GM19351 (cell line): ENCODE measurements around the gene CD24.
"Not testable (repeated sequence)": the region's sequence is repeated elsewhere in the genome, so short reads cannot be mapped to it uniquely, and the experiment has no call there.

Experiments used
- ATAC-seq: cut with Tn5 transposase; IDR thresholded peaks from one replicate; pipeline ENCODE4 v1.9.1; 2021; ENCODE audit warnings: mild to moderate bottlenecking, moderate library complexity; ENCODE audit not compliant: unreplicated experiment

The CD24 gene, protein sequence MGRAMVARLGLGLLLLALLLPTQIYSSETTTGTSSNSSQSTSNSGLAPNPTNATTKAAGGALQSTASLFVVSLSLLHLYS

DNA sequence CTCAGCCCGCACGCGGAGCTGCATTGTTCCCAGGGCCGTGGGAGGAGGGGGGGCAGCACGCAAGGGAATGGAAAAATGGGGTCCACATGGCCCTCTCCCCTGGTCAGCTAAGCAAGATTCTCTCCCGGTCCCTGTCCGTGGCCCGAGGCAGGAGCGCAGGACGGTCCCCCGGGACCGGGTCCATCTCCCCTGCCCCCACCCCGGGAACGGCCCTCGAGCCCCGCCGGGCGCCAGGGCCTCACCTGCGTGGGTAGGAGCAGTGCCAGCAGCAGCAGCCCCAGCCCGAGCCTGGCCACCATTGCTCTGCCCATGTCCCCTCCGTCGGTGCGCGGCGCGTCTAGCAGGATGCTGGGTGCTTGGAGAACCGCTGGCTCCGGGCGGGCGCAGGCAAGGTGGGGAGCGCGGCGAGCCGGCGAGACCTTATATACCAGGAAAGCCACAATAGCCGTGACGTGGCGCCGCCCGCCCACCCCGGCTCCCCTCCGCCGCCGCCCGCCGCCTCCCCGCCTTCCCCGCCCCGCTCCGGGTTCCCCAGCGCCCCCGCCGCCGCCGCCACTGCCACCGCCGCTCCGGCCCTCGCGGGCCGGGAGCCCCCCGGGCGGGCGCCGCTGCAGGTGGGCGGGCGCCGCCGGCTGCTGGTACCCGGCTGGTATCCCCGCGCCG lies at the start of gene CD24:
CD24 (minus strand) TSS at position 394 of the 663 bp plus-strand sequence; CDS start at position 311, 83 bp downstream.
- peak; percentile 25 for ATAC-seq

GRCh38 chr6:107021446-107022185 lies 47.1 kb upstream of the CD24 start:
- no peak for ATAC-seq

DNA sequence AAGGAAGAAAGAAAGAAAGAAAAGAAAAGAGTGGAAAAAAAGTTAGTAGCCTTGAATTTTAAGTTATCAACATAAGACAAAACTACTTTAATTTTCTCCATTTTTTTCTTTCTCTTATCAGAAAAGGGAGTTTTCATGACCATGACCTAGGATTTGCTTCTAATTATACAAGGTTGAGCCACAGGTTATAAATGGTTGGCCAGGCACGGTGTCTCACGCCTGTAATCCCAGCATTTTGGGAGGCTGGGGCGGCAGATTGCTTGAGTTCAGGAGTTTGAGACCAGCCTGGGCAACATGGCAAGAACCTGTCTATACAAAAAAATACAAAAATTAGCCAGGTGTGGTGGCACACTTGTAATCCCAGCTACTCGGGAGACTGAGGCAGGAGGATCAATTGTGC lies 45.7 kb upstream of the CD24 start:
- no peak for ATAC-seq

DNA sequence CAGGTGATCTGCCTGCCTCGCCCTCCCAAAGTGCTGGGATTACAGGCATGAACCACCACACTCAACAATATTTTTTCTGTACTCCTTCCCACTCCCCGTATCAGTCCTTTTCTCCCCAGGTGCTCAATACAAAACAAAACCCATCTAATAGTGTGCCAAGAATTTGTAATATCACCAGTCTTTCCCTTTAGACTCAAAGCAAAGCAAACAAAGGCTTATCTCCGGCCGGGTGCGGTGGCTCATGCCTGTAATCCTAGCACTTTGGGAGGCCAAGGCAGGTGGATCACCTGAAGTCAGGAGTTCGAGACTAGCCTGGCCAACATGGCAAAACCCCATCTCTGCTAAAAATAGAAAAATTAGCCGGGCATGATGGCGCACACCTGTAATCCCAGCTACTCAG lies 45.1 kb upstream of the CD24 start:
- ATAC-seq, result not testable (repeated sequence)

DNA sequence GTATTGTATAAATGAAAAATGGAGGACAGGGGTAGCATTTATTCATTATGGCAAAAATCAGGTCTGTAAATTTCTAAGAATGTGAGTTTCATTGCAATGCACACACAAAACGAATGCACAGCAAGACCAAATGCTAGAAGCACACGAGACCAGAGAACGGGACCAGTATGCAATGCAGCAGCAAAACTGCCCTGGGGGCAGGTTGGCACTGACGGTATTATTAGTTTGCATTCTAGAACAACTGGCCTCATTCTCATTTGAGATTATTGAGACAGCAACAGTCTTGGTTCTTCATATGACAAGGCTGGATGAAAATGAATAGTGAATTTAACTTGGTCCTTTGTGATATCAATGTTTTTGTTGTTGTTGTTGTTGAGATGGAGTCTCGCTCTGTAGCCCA lies 44.5 kb upstream of the CD24 start:
- no peak for ATAC-seq

GRCh38 chr6:107009499-107009898 lies 35.0 kb upstream of the CD24 start:
- no peak for ATAC-seq

DNA sequence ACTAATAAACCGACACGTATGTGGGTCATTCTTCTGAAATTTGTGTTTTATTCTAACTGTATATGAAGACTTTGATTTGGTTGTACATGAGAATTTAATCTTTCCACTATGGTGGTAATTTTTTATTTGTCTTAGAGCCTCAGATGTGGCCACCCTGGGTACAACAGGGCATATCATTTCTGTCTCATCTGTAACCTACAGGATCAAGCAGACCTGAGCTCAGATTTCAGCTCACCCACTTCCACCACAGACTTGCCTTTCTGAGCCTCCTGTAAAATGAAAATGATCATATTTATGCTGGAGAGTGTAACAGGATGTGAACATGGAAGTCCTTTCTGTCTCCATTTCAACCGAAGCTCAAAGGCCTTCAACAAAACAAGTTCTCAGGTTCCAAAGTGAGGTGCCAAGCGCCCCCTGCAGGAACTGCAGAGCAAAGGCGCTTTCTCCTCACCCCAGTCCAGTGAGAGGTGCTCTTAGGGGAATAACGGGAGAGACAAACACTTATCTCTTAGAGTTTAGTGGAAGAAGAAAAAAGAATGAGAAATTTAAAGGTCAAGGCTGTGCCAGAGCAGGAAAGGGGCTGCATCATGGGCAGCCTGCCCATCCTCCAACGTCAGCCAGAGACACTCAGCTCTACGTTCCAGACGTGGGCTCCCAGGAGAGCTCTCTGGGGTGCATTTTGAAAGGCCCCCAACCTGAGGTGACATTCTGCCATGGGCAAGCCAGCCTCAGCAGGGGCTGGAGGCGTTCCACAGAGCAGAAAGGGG lies 23.0 kb upstream of the CD24 start:
- ATAC-seq, result peak; percentile 57

GRCh38 chr6:106995640-106996039 lies 21.1 kb upstream of the CD24 start:
- ATAC-seq, result no peak

DNA sequence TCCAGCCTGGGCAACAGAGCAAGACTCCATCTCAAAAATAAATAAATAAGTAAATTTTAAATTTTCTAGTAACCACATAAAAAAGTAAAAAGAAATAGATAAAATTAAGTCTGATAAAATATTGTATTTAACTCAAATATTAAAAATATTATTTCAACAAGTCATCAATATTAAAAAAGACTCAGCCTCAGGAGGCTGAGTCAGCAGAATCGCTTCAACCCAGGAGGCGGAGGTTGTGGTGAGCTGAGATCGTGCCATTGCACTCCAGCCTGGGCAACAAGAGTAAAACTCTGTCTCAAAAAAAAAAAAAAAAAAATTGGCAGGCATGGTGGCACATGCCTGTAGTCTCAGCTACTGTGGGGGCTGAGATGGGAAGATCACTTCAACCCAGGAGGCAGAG lies 15.2 kb upstream of the CD24 start:
- ATAC-seq, result not testable (repeated sequence)

DNA sequence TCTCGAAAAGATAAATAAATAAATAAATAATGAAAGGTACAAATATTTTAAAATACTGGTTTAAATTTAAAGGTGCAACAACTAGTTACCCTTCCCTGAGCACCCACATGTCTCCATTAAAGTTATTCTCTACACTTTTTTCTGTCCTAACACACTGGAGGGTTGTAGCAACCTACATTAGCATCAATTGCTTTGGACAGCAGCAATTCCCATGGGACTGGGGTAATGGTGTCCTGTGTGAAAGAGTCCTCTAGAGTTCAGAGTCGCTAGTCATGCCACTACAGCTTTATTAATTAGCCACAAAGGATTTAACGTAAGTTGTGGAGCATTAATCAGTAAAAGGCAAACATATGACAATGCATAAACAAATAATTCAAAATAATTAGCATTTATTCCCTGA lies 14.1 kb upstream of the CD24 start:
- ATAC-seq, result no peak

GRCh38 chr6:106981926-106982325 lies 7.4 kb upstream of the CD24 start:
- ATAC-seq, result no peak

- no peak for ATAC-seq
Observed at GRCh38 chr6:106980926-106981325, 6.4 kb upstream of the CD24 start.

- no peak for ATAC-seq
Observed at GRCh38 chr6:106979435-106979884, 4.9 kb upstream of the CD24 start.

- no peak for ATAC-seq
Observed at GRCh38 chr6:106977246-106977645, 2.7 kb upstream of the CD24 start.

GRCh38 chr6:106976270-106976669 lies 1.7 kb upstream of the CD24 start:
- no peak for ATAC-seq

DNA sequence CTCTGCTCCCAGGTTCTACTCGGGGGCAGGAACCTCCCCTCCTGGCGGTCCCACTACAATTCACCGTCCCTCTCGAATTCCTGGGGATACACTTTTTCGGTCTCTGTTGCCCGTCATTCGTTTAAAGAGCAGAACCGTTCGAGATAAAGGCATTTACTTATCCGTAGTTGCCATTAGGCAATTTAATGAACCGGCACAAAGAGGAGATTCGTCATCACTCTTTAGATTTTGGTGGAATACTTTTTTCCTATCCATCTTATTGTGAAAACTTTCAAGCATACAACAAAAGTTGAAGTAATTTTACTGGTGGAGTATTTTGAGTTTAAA lies 1.2 kb upstream of the CD24 start:
- ATAC-seq, result no peak

- peak; percentile 58 for ATAC-seq
Observed at GRCh38 chr6:106974999-106975737, 639 bp upstream of the CD24 start.

DNA sequence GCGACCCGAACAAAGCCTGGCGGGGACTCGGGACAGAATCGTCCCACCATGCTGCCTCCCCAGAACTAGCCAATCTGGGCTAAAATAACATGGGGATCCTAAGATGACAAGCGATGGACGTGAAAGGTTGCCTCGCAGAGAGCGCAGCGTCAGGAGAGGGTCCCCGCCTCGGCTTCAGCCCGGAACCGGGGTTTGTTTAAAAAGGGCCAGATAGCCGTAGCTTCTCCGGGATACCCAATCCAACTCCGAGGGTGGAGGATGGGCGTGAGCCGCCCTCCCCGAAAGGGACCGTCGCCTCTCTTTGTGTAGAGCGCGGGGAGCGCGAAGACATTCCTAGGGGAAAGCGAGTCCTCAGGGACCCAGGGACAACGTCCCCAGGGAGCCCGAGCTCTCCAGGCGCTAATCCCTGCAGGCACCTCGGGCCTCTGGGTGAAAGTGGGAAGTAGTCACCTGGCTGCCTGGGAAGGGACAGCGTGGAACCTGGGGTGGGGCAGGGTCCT lies 643 bp downstream of the CD24 start:
- no peak for ATAC-seq

DNA sequence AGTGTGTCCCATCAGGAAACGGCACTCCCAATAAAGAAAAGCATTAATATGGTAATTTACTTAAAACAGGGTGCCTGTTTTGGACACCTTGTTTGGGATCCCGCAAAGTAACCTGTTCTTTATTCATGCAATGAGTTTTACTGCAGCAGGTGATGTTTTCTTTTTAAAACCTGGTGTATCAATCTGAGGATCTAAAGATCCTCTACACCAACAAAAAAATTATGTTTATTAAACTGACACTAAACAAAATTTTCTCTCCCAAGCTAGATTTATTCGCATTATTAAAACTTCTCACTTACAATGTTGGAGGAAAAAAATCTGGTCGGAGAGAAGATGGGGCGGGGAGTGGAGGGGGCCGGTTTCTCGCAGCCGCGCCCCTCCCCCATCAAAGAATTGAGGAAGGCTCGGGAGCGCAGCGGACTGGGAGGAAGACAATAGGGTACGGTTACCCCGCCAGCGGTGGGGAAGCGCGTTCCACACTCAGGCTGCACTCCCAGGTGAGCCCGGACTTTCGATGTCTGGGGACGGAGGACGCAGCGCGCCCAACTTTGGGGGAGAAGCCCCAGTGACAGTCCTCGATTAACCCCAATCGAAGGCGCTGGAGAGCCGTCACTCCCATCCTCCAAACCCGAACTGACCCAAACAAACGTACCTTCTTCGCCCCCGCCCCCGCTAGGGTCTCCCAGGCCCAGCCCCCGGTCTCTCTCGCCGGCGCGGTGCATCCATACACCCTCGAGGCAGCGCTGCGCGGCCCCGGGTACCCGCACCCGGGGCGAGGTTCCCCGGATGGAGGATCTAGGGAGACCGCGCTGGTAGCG lies 1.3 kb downstream of the CD24 start:
- no peak for ATAC-seq

DNA sequence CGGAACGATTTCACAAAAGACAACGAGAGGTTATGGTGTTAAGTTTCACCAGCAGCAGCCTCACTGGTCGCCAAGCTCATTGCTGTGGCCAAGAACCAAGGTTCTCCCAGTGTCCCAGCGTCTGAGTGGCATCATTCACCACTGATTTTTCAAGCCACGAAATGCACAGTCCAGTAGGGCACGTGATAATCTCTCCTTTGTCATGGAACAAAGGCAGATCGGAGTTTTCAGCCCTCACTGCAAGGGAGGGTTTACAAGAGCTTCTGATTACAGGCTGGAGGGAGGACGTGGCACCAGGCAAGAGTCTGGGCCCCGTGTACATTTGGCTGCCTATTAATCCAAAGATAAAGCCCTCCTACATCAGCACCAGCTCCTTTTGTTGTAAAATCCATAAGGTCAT lies 2.0 kb downstream of the CD24 start:
- ATAC-seq, result no peak
